ENCODE measurements around the gene STH. TPM values are rescaled to one million over a fixed set of nuclear protein-coding genes. Genes with fewer than 3 reads are reported as not detected.

Gene STH
- total RNA-seq, 3 donors from 2014 or later, result not detected

GRCh38 chr17:45977976-45978626, 20.9 kb upstream of the STH start:
- intact Hi-C loops (cut with DNase I; ENCODE audit: low total_unique reads), result no loop called here
- Histone ChIP-seq H3K27ac (no peak overlapping the region), H3K9me3 (no peaks in the 10 kb centered on the region), H3K27me3 (no peaks in the 10 kb centered on the region), H3K4me3 (no peak overlapping the region), H3K36me3 (no peaks in the 10 kb centered on the region), H3K4me1 (no peaks in the 10 kb centered on the region)
- no peak for DNase-seq (ENCODE audit: low spot score in 2 of 2)
- TF ChIP-seq POLR2AphosphoS5 (IDR thresholded peaks at IDR 0.05) (no peak), POLR2A (IDR thresholded peaks at IDR 0.05) (no peak), CTCF (IDR thresholded peaks at IDR 0.05) (no peak)

GRCh38 chr17:45979137-45979536, 19.9 kb upstream of the STH start:
- no peaks in the 10 kb centered on the region for H3K36me3 ChIP-seq
- H3K9me3 ChIP-seq, result no peaks in the 10 kb centered on the region
- H3K27me3 ChIP-seq, result no peaks in the 10 kb centered on the region
- no peaks in the 10 kb centered on the region for H3K4me1 ChIP-seq
- no peak for TF ChIP-seq POLR2AphosphoS5 (IDR thresholded peaks at IDR 0.05)
- TF ChIP-seq POLR2A (IDR thresholded peaks at IDR 0.05), result no peak
- no peak for TF ChIP-seq CTCF (IDR thresholded peaks at IDR 0.05)
- no peak overlapping the region for H3K4me3 ChIP-seq
- no peak overlapping the region for H3K27ac ChIP-seq
- no peak for DNase-seq (ENCODE audit: low spot score in 2 of 2)
- intact Hi-C loops (cut with DNase I; ENCODE audit: low total_unique reads), result no loop called here

- Histone ChIP-seq H3K4me1 (no peaks in the 10 kb centered on the region), H3K4me3 (no peak overlapping the region), H3K36me3 (no peaks in the 10 kb centered on the region), H3K9me3 (no peaks in the 10 kb centered on the region), H3K27me3 (no peaks in the 10 kb centered on the region), H3K27ac (no peak overlapping the region)
- no peak for TF ChIP-seq CTCF (IDR thresholded peaks at IDR 0.05)
- TF ChIP-seq POLR2AphosphoS5 (IDR thresholded peaks at IDR 0.05), result no peak
- TF ChIP-seq POLR2A (IDR thresholded peaks at IDR 0.05), result no peak
- intact Hi-C loops (cut with DNase I; ENCODE audit: low total_unique reads), result no loop called here
- DNase-seq (ENCODE audit: low spot score in 2 of 2), result no peak
Observed at GRCh38 chr17:45980855-45981254, 18.2 kb upstream of the STH start.

GRCh38 chr17:45981306-45981705, 17.7 kb upstream of the STH start:
- Histone ChIP-seq H3K27ac (no peak overlapping the region), H3K27me3 (no peaks in the 10 kb centered on the region), H3K4me3 (no peak overlapping the region), H3K9me3 (no peaks in the 10 kb centered on the region), H3K36me3 (no peaks in the 10 kb centered on the region), H3K4me1 (no peaks in the 10 kb centered on the region)
- intact Hi-C loops (cut with DNase I; ENCODE audit: low total_unique reads), result no loop called here
- TF ChIP-seq POLR2A (IDR thresholded peaks at IDR 0.05) (no peak), CTCF (IDR thresholded peaks at IDR 0.05) (no peak), POLR2AphosphoS5 (IDR thresholded peaks at IDR 0.05) (no peak)
- no peak for DNase-seq (ENCODE audit: low spot score in 2 of 2)

GRCh38 chr17:45982791-45983613, 16.0 kb upstream of the STH start:
- TF ChIP-seq POLR2A (IDR thresholded peaks at IDR 0.05) (no peak), POLR2AphosphoS5 (IDR thresholded peaks at IDR 0.05) (no peak), CTCF (IDR thresholded peaks at IDR 0.05) (no peak)
- intact Hi-C loops (cut with DNase I; ENCODE audit: low total_unique reads), result no loop called here
- no peaks in the 10 kb centered on the region for H3K27me3 ChIP-seq

More at GRCh38 chr17:45982791-45983613, 16.0 kb upstream of the STH start:
- Histone ChIP-seq H3K4me3 (no peak overlapping the region), H3K4me1 (no peaks in the 10 kb centered on the region), H3K36me3 (no peaks in the 10 kb centered on the region), H3K27ac (no peak overlapping the region), H3K9me3 (no peaks in the 10 kb centered on the region)
- DNase-seq (ENCODE audit: low spot score in 2 of 2), result no peak

Measured in breast epithelium (tissue), 4 donors.